Measurements from ENCODE around the gene RFX6. TPM values are rescaled to one million over a fixed set of nuclear protein-coding genes. Genes with fewer than 3 reads are reported as not detected.

RFX6 gene
- polyA plus RNA-seq, 1 of the 3 experiments (the other 2 are of a cell fraction): not detected

- Histone ChIP-seq H3K4me3 (ENCODE audit: low read depth in 2 of 2, low read length in 1 of 2) (no peak overlapping the region), H4K20me1 (ENCODE audit: insufficient read depth) (no peaks in the 10 kb centered on the region), H3K9me3 (no peaks in the 10 kb centered on the region), H3K9ac (no peak overlapping the region), H3K27ac (ENCODE audit: low read depth in 2 of 2, low read length in 1 of 2) (no peak overlapping the region), H3K9me2 (no peaks in the 10 kb centered on the region), H3K36me3 (replicated peaks in 1 of 2; ENCODE audit: control insufficient read depth in 1 of 2, insufficient read depth in 2 of 2, low read length in 1 of 2) (no peaks in the 10 kb centered on the region), H3K79me2 (ENCODE audit: insufficient read depth) (no peaks in the 10 kb centered on the region), H3K4me1 (ENCODE audit: control insufficient read depth in 1 of 2, insufficient read depth in 2 of 2, low read depth in 1 of 2, low read length in 1 of 2) (no peaks in the 10 kb centered on the region), H2AFZ (ENCODE audit: low read depth) (no peak overlapping the region), H3F3A (replicated peaks; ENCODE audit: insufficient read depth) (no peaks in the 10 kb centered on the region), H3K27me3 (ENCODE audit: insufficient read depth) (no peaks in the 10 kb centered on the region), H3K4me2 (no peak overlapping the region)
- whole genome bisulfite sequencing (ENCODE audit: low lambda C conversion rate): 2% methylated on average over 2 of the region's 2 CpGs
- DNase-seq: no peak
- ChIA-PET POLR2A (no interaction called here), CTCF (no interaction called here)
- TF ChIP-seq CTCF (IDR thresholded peaks at IDR 0.05) (no peak), EZH2phosphoT487 (IDR thresholded peaks at IDR 0.05; ENCODE audit: borderline replicate concordance, low read depth) (no peak), TEAD4 (IDR thresholded peaks at IDR 0.05; ENCODE audit: borderline replicate concordance, insufficient read depth) (no peak), RCOR1 (IDR thresholded peaks at IDR 0.05; ENCODE audit: low read length) (no peak), TAF1 (IDR thresholded peaks at IDR 0.05; ENCODE audit: borderline replicate concordance, low read depth, low read length) (no peak)
- TF ChIP-seq, protein P1, sequence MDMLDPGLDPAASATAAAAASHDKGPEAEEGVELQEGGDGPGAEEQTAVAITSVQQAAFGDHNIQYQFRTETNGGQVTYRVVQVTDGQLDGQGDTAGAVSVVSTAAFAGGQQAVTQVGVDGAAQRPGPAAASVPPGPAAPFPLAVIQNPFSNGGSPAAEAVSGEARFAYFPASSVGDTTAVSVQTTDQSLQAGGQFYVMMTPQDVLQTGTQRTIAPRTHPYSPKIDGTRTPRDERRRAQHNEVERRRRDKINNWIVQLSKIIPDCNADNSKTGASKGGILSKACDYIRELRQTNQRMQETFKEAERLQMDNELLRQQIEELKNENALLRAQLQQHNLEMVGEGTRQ (IDR thresholded peaks at IDR 0.05; ENCODE audit: borderline replicate concordance, low read depth, low read length): no peak
- TF ChIP-seq, protein P2, sequence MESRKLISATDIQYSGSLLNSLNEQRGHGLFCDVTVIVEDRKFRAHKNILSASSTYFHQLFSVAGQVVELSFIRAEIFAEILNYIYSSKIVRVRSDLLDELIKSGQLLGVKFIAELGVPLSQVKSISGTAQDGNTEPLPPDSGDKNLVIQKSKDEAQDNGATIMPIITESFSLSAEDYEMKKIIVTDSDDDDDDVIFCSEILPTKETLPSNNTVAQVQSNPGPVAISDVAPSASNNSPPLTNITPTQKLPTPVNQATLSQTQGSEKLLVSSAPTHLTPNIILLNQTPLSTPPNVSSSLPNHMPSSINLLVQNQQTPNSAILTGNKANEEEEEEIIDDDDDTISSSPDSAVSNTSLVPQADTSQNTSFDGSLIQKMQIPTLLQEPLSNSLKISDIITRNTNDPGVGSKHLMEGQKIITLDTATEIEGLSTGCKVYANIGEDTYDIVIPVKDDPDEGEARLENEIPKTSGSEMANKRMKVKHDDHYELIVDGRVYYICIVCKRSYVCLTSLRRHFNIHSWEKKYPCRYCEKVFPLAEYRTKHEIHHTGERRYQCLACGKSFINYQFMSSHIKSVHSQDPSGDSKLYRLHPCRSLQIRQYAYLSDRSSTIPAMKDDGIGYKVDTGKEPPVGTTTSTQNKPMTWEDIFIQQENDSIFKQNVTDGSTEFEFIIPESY (IDR thresholded peaks at IDR 0.05; ENCODE audit: borderline replicate concordance, low read depth): no peak
Observed at GRCh38 chr6:116840091-116840490, 37.0 kb upstream of the RFX6 start.

DNA sequence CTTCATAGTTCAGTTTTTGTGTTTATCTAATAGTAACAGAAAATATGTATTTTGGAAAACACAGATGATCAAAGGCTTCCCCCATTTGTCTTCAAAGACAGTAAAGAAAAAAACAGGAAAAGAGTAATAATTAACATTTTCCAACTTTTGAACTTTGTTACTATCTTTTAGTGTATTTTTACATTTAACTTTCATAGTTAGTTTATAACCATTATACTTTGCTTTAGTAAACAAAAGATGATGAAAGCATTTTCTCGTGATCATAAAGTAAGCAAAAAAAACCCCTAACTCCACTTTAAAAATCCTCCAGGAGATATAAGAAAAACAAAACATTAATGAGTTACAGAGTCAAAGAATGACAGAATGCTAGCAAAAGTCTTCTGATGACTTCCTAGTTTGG lies 34.6 kb upstream of the RFX6 start:
- no peak overlapping the region for H3K27ac ChIP-seq (ENCODE audit: low read depth in 2 of 2, low read length in 1 of 2)
- no peak overlapping the region for H3K9ac ChIP-seq
- TF ChIP-seq GATA2 (CRISPR knock-in tag; IDR thresholded peaks at IDR 0.05) (no peak), SIN3A (IDR thresholded peaks at IDR 0.05; ENCODE audit: borderline replicate concordance, low read depth, low read length) (no peak), MXI1 (IDR thresholded peaks at IDR 0.05; ENCODE audit: low read depth, low read length) (no peak), EP300 (IDR thresholded peaks at IDR 0.05; ENCODE audit: borderline replicate concordance in 1 of 2, low read depth in 1 of 2, low read length in 1 of 2) (no peak), ELF1 (IDR thresholded peaks at IDR 0.05) (no peak), TEAD4 (IDR thresholded peaks at IDR 0.05; ENCODE audit: borderline replicate concordance, insufficient read depth) (no peak)
- TF ChIP-seq, protein P1 (IDR thresholded peaks at IDR 0.05; ENCODE audit: borderline replicate concordance, low read depth, low read length): no peak
- no peak overlapping the region for H3K4me3 ChIP-seq (ENCODE audit: low read depth in 2 of 2, low read length in 1 of 2)
- ChIA-PET CTCF (no interaction called here), POLR2A (no interaction called here)
- H3F3A ChIP-seq (replicated peaks; ENCODE audit: insufficient read depth): no peaks in the 10 kb centered on the region
- H3K4me1 ChIP-seq (ENCODE audit: control insufficient read depth in 1 of 2, insufficient read depth in 2 of 2, low read depth in 1 of 2, low read length in 1 of 2): no peaks in the 10 kb centered on the region
- H2AFZ ChIP-seq (ENCODE audit: low read depth): no peak overlapping the region
- H3K9me3 ChIP-seq: no peaks in the 10 kb centered on the region
- H3K9me2 ChIP-seq: no peaks in the 10 kb centered on the region
- no peak overlapping the region for H3K4me2 ChIP-seq
- no peaks in the 10 kb centered on the region for H3K27me3 ChIP-seq (ENCODE audit: insufficient read depth)
- 8% methylated on average over 1 of the region's 1 CpG for WGBS (ENCODE audit: low lambda C conversion rate)
- no peaks in the 10 kb centered on the region for H3K36me3 ChIP-seq (replicated peaks in 1 of 2; ENCODE audit: control insufficient read depth in 1 of 2, insufficient read depth in 2 of 2, low read length in 1 of 2)
- no peaks in the 10 kb centered on the region for H4K20me1 ChIP-seq (ENCODE audit: insufficient read depth)
- H3K79me2 ChIP-seq (ENCODE audit: insufficient read depth): no peaks in the 10 kb centered on the region
- DNase-seq: no peak

Data from SK-N-SH (cell line).